Measurements from ENCODE around the gene TICAM1. TPM values are rescaled to one million over a fixed set of nuclear protein-coding genes. Genes with fewer than 3 reads are reported as not detected.
"Not testable (repeated sequence)": the region's sequence is repeated elsewhere in the genome, so short reads cannot be mapped to it uniquely, and the experiment has no call there.

TICAM1 gene
- total RNA-seq, 4 donors from 2014 or later: 16.5 to 28.3 (median 20.3) TPM

- H3K27ac ChIP-seq: no peak overlapping the region
- peak; percentile 93 for DNase-seq (ENCODE audit: low spot score in 2 of 2)
These were observed 20.0 kb downstream of the TICAM1 start for GRCh38 chr19:4811328-4812131.

GRCh38 chr19:4807188-4807587 lies 24.3 kb downstream of the TICAM1 start:
- TF ChIP-seq EP300 (IDR thresholded peaks at IDR 0.05): no peak
- no peak for TF ChIP-seq CTCF (IDR thresholded peaks at IDR 0.05)
- no peak for TF ChIP-seq POLR2AphosphoS5 (IDR thresholded peaks at IDR 0.05)
- no peak for TF ChIP-seq POLR2A (IDR thresholded peaks at IDR 0.05)
- Histone ChIP-seq H3K9me3 (no peaks in the 10 kb centered on the region), H3K27ac (no peak overlapping the region), H3K4me1 (peaks cover 11% of the 10 kb centered on the region), H3K27me3 (no peaks in the 10 kb centered on the region), H3K4me3 (no peak overlapping the region), H3K36me3 (no peaks in the 10 kb centered on the region)
- no peak for DNase-seq (ENCODE audit: low spot score in 2 of 2)
- WGBS: 73% methylated on average over 2 of the region's 6 CpGs

More at GRCh38 chr19:4811328-4812131, 20.0 kb downstream of the TICAM1 start:
- WGBS: 60% methylated on average over 12 of the region's 12 CpGs
- Histone ChIP-seq H3K9me3 (no peaks in the 10 kb centered on the region), H3K4me1 (peaks cover 35% of the 10 kb centered on the region), H3K36me3 (peaks cover 5% of the 10 kb centered on the region), H3K4me3 (no peak overlapping the region), H3K27me3 (no peaks in the 10 kb centered on the region)
- TF ChIP-seq CTCF (IDR thresholded peaks at IDR 0.05): peak; percentile 78 to 89
- no peak for TF ChIP-seq EP300 (IDR thresholded peaks at IDR 0.05)

GRCh38 chr19:4806384-4806783 lies 25.1 kb downstream of the TICAM1 start:
- H3K27me3 ChIP-seq: no peaks in the 10 kb centered on the region
- H3K36me3 ChIP-seq: no peaks in the 10 kb centered on the region
- no peak overlapping the region for H3K27ac ChIP-seq
- WGBS: 84% methylated on average over 4 of the region's 6 CpGs
- peaks cover 12% of the 10 kb centered on the region for H3K4me1 ChIP-seq
- TF ChIP-seq EP300 (IDR thresholded peaks at IDR 0.05): no peak
- TF ChIP-seq POLR2AphosphoS5 (IDR thresholded peaks at IDR 0.05): no peak
- TF ChIP-seq POLR2A (IDR thresholded peaks at IDR 0.05): no peak
- TF ChIP-seq CTCF (IDR thresholded peaks at IDR 0.05): no peak
- no peaks in the 10 kb centered on the region for H3K9me3 ChIP-seq
- H3K4me3 ChIP-seq: no peak overlapping the region
- no peak for DNase-seq (ENCODE audit: low spot score in 2 of 2)

GRCh38 chr19:4805140-4805539 lies 26.4 kb downstream of the TICAM1 start:
- H3K27ac ChIP-seq; H3K36me3 ChIP-seq; DNase-seq (ENCODE audit: low spot score in 2 of 2); H3K27me3 ChIP-seq; H3K9me3 ChIP-seq; H3K4me3 ChIP-seq: not testable (repeated sequence)
- WGBS: 96% methylated on average over 6 of the region's 6 CpGs
- peaks cover 22% of the 10 kb centered on the region for H3K4me1 ChIP-seq

GRCh38 chr19:4803736-4804695 lies 27.5 kb downstream of the TICAM1 start:
- Histone ChIP-seq H3K9me3 (no peaks in the 10 kb centered on the region), H3K4me3 (no peak overlapping the region), H3K27ac (no peak overlapping the region), H3K27me3 (no peaks in the 10 kb centered on the region), H3K36me3 (no peaks in the 10 kb centered on the region), H3K4me1 (peaks cover 21% of the 10 kb centered on the region)
- WGBS: 64% methylated on average over 21 of the region's 33 CpGs
- DNase-seq (ENCODE audit: low spot score in 2 of 2): no peak
- TF ChIP-seq EP300 (IDR thresholded peaks at IDR 0.05) (no peak), POLR2AphosphoS5 (IDR thresholded peaks at IDR 0.05) (no peak), CTCF (IDR thresholded peaks at IDR 0.05) (peak; percentile 23 to 77), POLR2A (IDR thresholded peaks at IDR 0.05) (no peak)

All from suprapubic skin (tissue), 4 donors.